ENCODE measurements around the gene PDPN. TPM values are rescaled to one million over a fixed set of nuclear protein-coding genes. Genes with fewer than 3 reads are reported as not detected.

PDPN gene
- polyA plus RNA-seq, 10 donors: 28.1 to 50.2 (median 35.8) TPM

Other genes with a start within 250 kb of the PDPN start
- gene PRAMEF14, start 236.7 kb upstream of the PDPN start, polyA plus RNA-seq (ENCODE audit: insufficient read length in 10 of 10): not detected
- gene PRAMEF19, start 211.9 kb upstream of the PDPN start, polyA plus RNA-seq (ENCODE audit: insufficient read length in 10 of 10): not detected
- not detected for gene PRAMEF17, start 194.2 kb upstream of the PDPN start, polyA plus RNA-seq (ENCODE audit: insufficient read length in 10 of 10)
- under 1 TPM in 1 of 10 donors, not detected in 9; 0.20 TPM for gene PRAMEF20, start 173.4 kb upstream of the PDPN start, polyA plus RNA-seq (ENCODE audit: insufficient read length in 10 of 10)
- 10 to 100 TPM in 9 of 10 donors, 1 to 10 TPM in 1; 9.6 to 38.9 (median 31.8) TPM for gene LRRC38, start 69.8 kb upstream of the PDPN start, polyA plus RNA-seq (ENCODE audit: insufficient read length in 10 of 10)
- 10 to 100 TPM; 28.3 to 43.8 (median 38.3) TPM for gene PRDM2, start 116.4 kb downstream of the PDPN start, polyA plus RNA-seq (ENCODE audit: insufficient read length in 10 of 10)

All from muscle of back (tissue), 10 donors.